Calu3 (cell line): ENCODE measurements around the gene MRPL9. TPM values are rescaled to one million over a fixed set of nuclear protein-coding genes. Genes with fewer than 3 reads are reported as not detected.
"Not testable (repeated sequence)": the region's sequence is repeated elsewhere in the genome, so short reads cannot be mapped to it uniquely, and the experiment has no call there.

Source experiments
- BruUV-seq: library from RNA; stranded (reverse); fragments of 400-500 nt; replicated peaks from 2 replicates; lab custom pipeline; 2021; lab: Mats Ljungman, UMichigan
- CTCF ChIA-PET: fragments of 300-600 bp; sonication (Branson Sonifier 250); formaldehyde crosslinking; loops from one replicate; lab custom pipeline; 2022; ENCODE audit warnings: antibody characterized with exemption; lab: Charles Lee
- DNase-seq: peaks from one replicate; pipeline ENCODE4 v3.0.0; 2022
- H3K27ac Mint-ChIP-seq: one replicate; pipeline ENCODE4 v1.8.0; 2022; ENCODE audit warnings: mixed read lengths; ENCODE audit not compliant: unreplicated experiment
- H3K27me3 Mint-ChIP-seq: one replicate; pipeline ENCODE4 v1.8.0; 2022; ENCODE audit warnings: mixed read lengths; ENCODE audit not compliant: unreplicated experiment
- H3K36me3 Mint-ChIP-seq: one replicate; pipeline ENCODE4 v1.8.0; 2022; ENCODE audit warnings: mild to moderate bottlenecking, moderate library complexity, mixed read lengths; ENCODE audit not compliant: insufficient read depth, unreplicated experiment
- H3K4me1 Mint-ChIP-seq: one replicate; pipeline ENCODE4 v1.8.0; 2022; ENCODE audit warnings: mild to moderate bottlenecking, low read depth, mixed read lengths; ENCODE audit not compliant: unreplicated experiment
- H3K4me3 Mint-ChIP-seq: one replicate; pipeline ENCODE4 v1.8.0; 2022; ENCODE audit warnings: mild to moderate bottlenecking, low read depth, moderate library complexity, mixed read lengths; ENCODE audit not compliant: unreplicated experiment
- H3K9me3 Mint-ChIP-seq: one replicate; pipeline ENCODE4 v1.8.0; 2022; ENCODE audit warnings: low read depth, mixed read lengths; ENCODE audit not compliant: unreplicated experiment
- intact Hi-C: fragments of 100-400 bp; cut with micrococcal nuclease; formaldehyde crosslinking; loops from one replicate; pipeline ENCODE4 v1.10.0; 2022; ENCODE audit not compliant: unreplicated experiment
- total RNA-seq: library from RNA; stranded (reverse); gene quantifications from 2 replicates; pipeline ENCODE4 v1.2.3, GENCODE V29; 2022
- TF ChIP-seq, protein P1 (sequence below): fragments of 200-600 bp; IDR thresholded peaks from one replicate; pipeline ENCODE4 v1.8.0; 2022; ENCODE audit warnings: antibody characterized with exemption; ENCODE audit not compliant: unreplicated experiment

MRPL9 gene
- total RNA-seq, 1 experiment from 2014 or later, result 118 TPM

DNA sequence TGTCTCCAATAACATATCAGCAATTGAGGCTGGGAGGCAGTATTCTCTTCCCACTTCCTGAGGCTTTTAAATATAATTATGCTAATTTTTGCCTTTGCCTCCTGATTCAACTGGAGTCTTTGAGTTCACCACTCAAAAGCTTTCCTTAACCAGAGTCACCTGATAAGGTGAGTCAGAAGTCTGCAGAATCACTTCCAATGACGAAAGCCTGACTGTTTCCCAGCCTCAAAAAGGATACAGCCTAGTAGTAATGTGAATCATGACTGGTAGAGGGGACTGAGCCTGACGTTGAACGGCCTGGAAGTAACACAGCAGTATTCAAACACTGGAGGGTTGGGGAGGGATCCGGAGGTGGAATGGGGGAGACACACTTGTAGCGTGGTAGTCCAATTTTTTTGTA, 10.4 kb upstream of the MRPL9 start:
- Mint-ChIP-seq H3K9me3 (no peaks in the 10 kb centered on the region), H3K36me3 (peaks cover 4% of the 10 kb centered on the region), H3K27ac (peak overlapping the region; percentile 46), H3K4me1 (peaks cover 12% of the 10 kb centered on the region), H3K27me3 (no peaks in the 10 kb centered on the region), H3K4me3 (no peak overlapping the region)
- intact Hi-C loops, result no loop called here
- BruUV-seq, result no TSS peak
- TF ChIP-seq, protein P1, sequence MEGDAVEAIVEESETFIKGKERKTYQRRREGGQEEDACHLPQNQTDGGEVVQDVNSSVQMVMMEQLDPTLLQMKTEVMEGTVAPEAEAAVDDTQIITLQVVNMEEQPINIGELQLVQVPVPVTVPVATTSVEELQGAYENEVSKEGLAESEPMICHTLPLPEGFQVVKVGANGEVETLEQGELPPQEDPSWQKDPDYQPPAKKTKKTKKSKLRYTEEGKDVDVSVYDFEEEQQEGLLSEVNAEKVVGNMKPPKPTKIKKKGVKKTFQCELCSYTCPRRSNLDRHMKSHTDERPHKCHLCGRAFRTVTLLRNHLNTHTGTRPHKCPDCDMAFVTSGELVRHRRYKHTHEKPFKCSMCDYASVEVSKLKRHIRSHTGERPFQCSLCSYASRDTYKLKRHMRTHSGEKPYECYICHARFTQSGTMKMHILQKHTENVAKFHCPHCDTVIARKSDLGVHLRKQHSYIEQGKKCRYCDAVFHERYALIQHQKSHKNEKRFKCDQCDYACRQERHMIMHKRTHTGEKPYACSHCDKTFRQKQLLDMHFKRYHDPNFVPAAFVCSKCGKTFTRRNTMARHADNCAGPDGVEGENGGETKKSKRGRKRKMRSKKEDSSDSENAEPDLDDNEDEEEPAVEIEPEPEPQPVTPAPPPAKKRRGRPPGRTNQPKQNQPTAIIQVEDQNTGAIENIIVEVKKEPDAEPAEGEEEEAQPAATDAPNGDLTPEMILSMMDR, result no peak
- DNase-seq, result no peak
- CTCF ChIA-PET, result interaction anchor here (1.4 kb wide), 1 partner anchor 14 kb away, joined by 4 read pairs; no protein-coding TSS in a partner anchor

DNA sequence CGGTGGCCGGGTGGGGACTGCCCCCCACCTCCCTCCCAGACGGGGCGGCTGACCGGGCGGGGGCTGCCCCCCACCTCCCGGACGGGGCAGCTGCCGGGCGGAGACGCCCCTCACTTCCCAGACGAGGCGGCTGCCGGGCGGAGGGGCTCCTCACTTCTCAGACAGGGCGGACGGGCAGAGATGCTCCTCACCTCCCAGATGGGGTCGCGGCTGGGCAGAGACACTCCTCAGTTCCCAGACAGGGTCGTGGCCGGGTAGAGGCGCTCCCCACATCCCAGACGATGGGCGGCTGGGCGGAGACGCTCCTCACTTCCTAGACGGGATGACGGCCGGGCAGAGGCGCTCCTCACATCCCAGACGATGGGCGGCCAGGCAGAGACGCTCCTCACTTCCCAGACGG, 6.0 kb upstream of the MRPL9 start:
- DNase-seq, intact Hi-C loops, H3K4me3 Mint-ChIP-seq, H3K9me3 Mint-ChIP-seq, H3K27ac Mint-ChIP-seq, BruUV-seq, CTCF ChIA-PET, H3K27me3 Mint-ChIP-seq: not testable (repeated sequence)
- Mint-ChIP-seq H3K4me1 (peaks cover 37% of the 10 kb centered on the region), H3K36me3 (peaks cover 12% of the 10 kb centered on the region)

DNA sequence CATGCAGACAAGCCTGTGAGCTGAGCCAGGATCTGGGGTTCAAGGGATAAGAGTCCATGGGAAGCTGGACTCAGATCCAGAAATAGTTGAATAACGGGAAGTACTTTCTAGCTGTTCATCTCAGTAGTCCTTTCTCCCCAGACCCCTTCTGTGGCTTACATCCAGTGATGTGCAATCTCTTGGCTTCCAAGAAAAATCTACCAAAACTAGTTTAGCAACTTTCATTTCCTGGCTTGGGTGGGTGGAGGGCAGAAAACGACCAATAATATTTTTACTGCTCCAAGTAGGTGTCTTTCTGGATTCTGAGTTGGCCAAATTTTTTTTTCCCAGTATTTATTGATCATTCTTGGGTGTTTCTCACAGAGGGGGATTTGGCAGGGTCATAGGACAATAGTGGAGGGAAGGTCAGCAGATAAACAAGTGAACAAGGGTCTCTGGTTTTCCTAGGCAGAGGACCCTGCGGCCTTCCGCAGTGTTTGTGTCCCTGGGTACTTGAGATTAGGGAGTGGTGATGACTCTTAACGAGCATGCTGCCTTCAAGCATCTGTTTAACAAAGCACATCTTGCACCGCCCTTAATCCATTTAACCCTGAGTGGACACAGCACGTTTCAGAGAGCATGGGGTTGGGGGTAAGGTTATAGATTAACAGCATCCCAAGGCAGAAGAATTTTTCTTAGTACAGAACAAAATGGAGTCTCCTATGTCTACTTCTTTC, 5.2 kb upstream of the MRPL9 start:
- H3K9me3 Mint-ChIP-seq, intact Hi-C loops, CTCF ChIA-PET, H3K27me3 Mint-ChIP-seq, BruUV-seq: not testable (repeated sequence)
- Mint-ChIP-seq H3K4me1 (peaks cover 35% of the 10 kb centered on the region), H3K36me3 (peaks cover 18% of the 10 kb centered on the region), H3K4me3 (peak overlapping the region; percentile 46), H3K27ac (peak overlapping the region; percentile 83)
- peak; percentile 50 for DNase-seq

DNA sequence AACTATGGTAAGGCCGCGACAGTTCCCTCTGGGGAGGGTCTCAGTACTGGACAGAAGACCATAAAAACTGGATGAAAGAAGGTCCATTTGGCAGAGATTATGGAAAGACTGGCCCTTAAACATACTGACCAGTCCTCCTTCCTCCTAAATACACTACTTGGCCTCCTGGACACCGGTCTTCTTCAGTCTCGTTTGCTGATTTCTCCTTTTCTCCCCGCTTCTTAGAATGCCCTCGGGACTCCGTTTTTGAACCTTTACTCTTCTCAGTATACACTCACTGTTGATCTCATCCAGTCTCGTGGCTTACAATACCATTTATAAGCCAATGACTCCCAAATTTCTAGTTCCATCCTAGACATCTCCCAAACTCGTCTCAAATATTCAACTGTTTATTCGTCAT, 694 bp upstream of the MRPL9 start:
- BruUV-seq, result no TSS peak
- H3K4me1 Mint-ChIP-seq, result peaks cover 33% of the 10 kb centered on the region
- TF ChIP-seq, protein P1, result no peak
- H3K4me3 Mint-ChIP-seq, result peak overlapping the region; percentile 99
- DNase-seq, result no peak
- no peaks in the 10 kb centered on the region for H3K27me3 Mint-ChIP-seq
- CTCF ChIA-PET, result interaction anchor here (0.6 to 0.8 kb wide), 2 partner anchors 26 to 73 kb away, joined by 3 to 6 read pairs; no protein-coding TSS in a partner anchor
- peaks cover 49% of the 10 kb centered on the region for H3K36me3 Mint-ChIP-seq
- intact Hi-C loops, result no loop called here
- peak overlapping the region; percentile 97 for H3K27ac Mint-ChIP-seq
- H3K9me3 Mint-ChIP-seq, result no peaks in the 10 kb centered on the region

DNA sequence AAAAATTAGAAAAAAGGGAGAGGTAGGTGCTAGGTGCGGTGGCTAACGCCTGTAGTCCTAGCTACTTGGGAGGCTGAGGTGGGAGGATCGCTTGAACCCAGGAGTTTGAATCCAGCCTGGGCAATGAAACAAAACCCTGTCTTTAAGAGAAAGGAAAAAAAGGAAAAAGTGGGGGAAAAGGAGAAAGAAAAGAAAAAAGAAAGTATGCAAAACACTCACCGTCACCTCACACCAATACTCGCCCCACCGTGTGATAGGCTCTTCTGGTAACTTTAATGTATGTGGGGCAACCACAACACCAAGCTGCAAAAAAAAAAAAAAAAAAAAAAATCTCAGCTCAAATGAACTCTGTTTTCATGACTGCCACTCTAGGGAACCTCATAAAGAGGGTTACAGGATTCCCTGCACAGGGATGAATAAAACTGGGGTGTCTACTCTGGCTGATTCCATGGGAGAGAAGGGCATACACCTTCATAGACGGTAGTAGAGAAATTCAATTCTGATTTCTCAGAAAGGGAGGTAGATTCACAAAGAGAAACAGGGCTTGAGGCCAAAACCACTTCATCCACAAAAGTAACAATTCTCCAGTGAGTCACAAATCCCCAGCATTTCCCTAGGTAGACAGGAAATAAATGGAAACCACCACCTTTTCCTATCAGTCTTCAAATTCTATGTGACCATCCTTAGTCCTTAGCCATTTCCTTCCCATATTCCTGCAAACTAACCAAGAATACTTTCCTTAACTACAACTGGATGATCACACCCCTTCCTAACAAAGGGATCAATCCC, 2.5 kb downstream of the MRPL9 start:
- no peaks in the 10 kb centered on the region for H3K27me3 Mint-ChIP-seq
- CTCF ChIA-PET, result interaction anchor here (0.6 to 1.3 kb wide), 2 partner anchors 13 to 530 kb away, joined by 4 to 5 read pairs; no protein-coding TSS in a partner anchor
- intact Hi-C loops, result no loop called here
- no peak for DNase-seq
- BruUV-seq, result no TSS peak
- TF ChIP-seq, protein P1, result no peak
- H3K27ac Mint-ChIP-seq, result no peak overlapping the region
- H3K4me3 Mint-ChIP-seq, result no peak overlapping the region
- peaks cover 23% of the 10 kb centered on the region for H3K4me1 Mint-ChIP-seq
- H3K9me3 Mint-ChIP-seq, result no peaks in the 10 kb centered on the region
- peaks cover 43% of the 10 kb centered on the region for H3K36me3 Mint-ChIP-seq
